H1 (cell line): ENCODE data around the gene KCNV2. TPM values are rescaled to one million over a fixed set of nuclear protein-coding genes. Genes with fewer than 3 reads are reported as not detected.

Experiments
- CTCF ChIA-PET: fragments of 300-600 bp; sonication (Branson Sonifier 250); formaldehyde crosslinking; loops from one replicate; lab custom pipeline; 2021; ENCODE audit not compliant: partially characterized antibody; lab: Charles Lee
- POLR2A ChIA-PET: fragments of 300-600 bp; sonication (Branson Sonifier 250); formaldehyde crosslinking; loops from one replicate; lab custom pipeline; 2021; ENCODE audit warnings: inconsistent platforms; ENCODE audit not compliant: partially characterized antibody; lab: Charles Lee
- DNase-seq, 2 experiments: peaks; one replicate each; pipeline versions ENCODE4 v3.0.0 to v3.0.0-alpha.2; 2010 to 2022; ENCODE audit warnings: low spot score in 2 of 2, low read depth in 1 of 2, mixed read lengths in 1 of 2
- FAIRE-seq: peaks from 2 replicates; lab custom pipeline; 2011; peaks lifted over from hg19 to GRCh38; lab: Jason Lieb, UNC
- H2AFZ ChIP-seq: 2 replicates; pipeline ENCODE4 v1.8.1; 2012; ENCODE audit warnings: low read length, inconsistent platforms
- H2AK5ac ChIP-seq: 2 replicates; pipeline ENCODE4 v1.6.1; 2013; ENCODE audit warnings: low read depth, low read length
- H2BK120ac ChIP-seq: replicated peaks from 2 replicates; pipeline ENCODE3; 2013; ENCODE audit warnings: low read depth, low read length, inconsistent platforms
- H2BK12ac ChIP-seq: 2 replicates; pipeline ENCODE4 v1.6.1; 2013; ENCODE audit warnings: low read depth, low read length
- H2BK15ac ChIP-seq: 2 replicates; pipeline ENCODE4 v1.6.1; 2013; ENCODE audit warnings: low read length
- H2BK20ac ChIP-seq: 2 replicates; pipeline ENCODE4 v1.6.1; 2013; ENCODE audit warnings: low read length
- H2BK5ac ChIP-seq: 2 replicates; pipeline ENCODE4 v1.6.1; 2013; ENCODE audit warnings: low read depth, low read length
- H3K14ac ChIP-seq: 2 replicates; pipeline ENCODE4 v1.6.1; 2013; ENCODE audit warnings: inconsistent platforms; ENCODE audit not compliant: insufficient read length
- H3K18ac ChIP-seq: 2 replicates; pipeline ENCODE4 v1.6.1; 2013; ENCODE audit warnings: low read length; ENCODE audit errors: extremely low read depth
- H3K23ac ChIP-seq: 2 replicates; pipeline ENCODE4 v1.6.1; 2013; ENCODE audit warnings: inconsistent platforms; ENCODE audit not compliant: insufficient read length
- H3K23me2 ChIP-seq: 2 replicates; pipeline ENCODE4 v1.6.1; 2013; ENCODE audit warnings: low read depth, low read length
- H3K27ac ChIP-seq: 2 replicates; pipeline ENCODE4 v1.6.1; 2011; ENCODE audit warnings: low read depth, low read length, inconsistent platforms
- H3K27me3 ChIP-seq, 4 experiments: replicated peaks in 1 of 4; 1 replicate in 1 of 4; 2 replicates in 3 of 4; pipeline versions ENCODE4 v1.6.1 to v1.8.1; 2011 to 2013; ENCODE audit warnings: low read length in 3 of 4, mild to moderate bottlenecking in 3 of 4, inconsistent platforms in 2 of 4, mixed read lengths in 2 of 4, moderate library complexity in 1 of 4; ENCODE audit not compliant: control insufficient read depth in 3 of 4, insufficient read depth in 3 of 4; ENCODE audit errors: extremely low read depth in 1 of 4
- H3K36me3 ChIP-seq, 4 experiments: 2 replicates each; pipeline versions ENCODE4 v1.6.1 to v1.8.1; 2011 to 2013; ENCODE audit warnings: mild to moderate bottlenecking in 4 of 4, low read length in 3 of 4, moderate library complexity in 2 of 4, control low read depth in 1 of 4, inconsistent platforms in 1 of 4; ENCODE audit not compliant: insufficient read depth in 4 of 4, control insufficient read depth in 2 of 4
- H3K4ac ChIP-seq: replicated peaks from 2 replicates; pipeline ENCODE3; 2013; ENCODE audit warnings: low read length, low read depth, mixed read lengths, inconsistent platforms; ENCODE audit not compliant: insufficient read length
- H3K4me1 ChIP-seq, 4 experiments: replicated peaks in 1 of 4; 1 replicate in 1 of 4; 2 replicates in 3 of 4; pipeline versions ENCODE4 v1.6.1 to v1.8.1; 2011 to 2013; ENCODE audit warnings: low read length in 3 of 4, inconsistent platforms in 2 of 4, mixed read lengths in 1 of 4; ENCODE audit not compliant: insufficient read depth in 4 of 4, control insufficient read depth in 3 of 4
- H3K4me2 ChIP-seq, 2 experiments: 2 replicates each; pipeline versions ENCODE4 v1.6.1 to v1.8.1; 2011 to 2013; ENCODE audit warnings: low read depth in 2 of 2, low read length in 2 of 2, control low read depth in 1 of 2, inconsistent platforms in 1 of 2, mild to moderate bottlenecking in 1 of 2; ENCODE audit not compliant: insufficient read depth in 1 of 2
- H3K4me3 ChIP-seq, 4 experiments: fragments of 200-600, 300-600 bp in 1 of 4; sonication (generic), shearing (Covaris generic), sonication (Bioruptor Twin) in 1 of 4; 2 replicates each; pipeline versions ENCODE4 v1.5.1 to v1.8.1; 2011 to 2016; ENCODE audit warnings: low read length in 4 of 4, low read depth in 3 of 4, control low read depth in 2 of 4, inconsistent platforms in 2 of 4, mild to moderate bottlenecking in 2 of 4, mixed read lengths in 1 of 4, moderate library complexity in 1 of 4; ENCODE audit not compliant: insufficient read depth in 2 of 4; ENCODE audit errors: extremely low read depth in 1 of 4
- H3K56ac ChIP-seq: replicated peaks from 2 replicates; pipeline ENCODE3; 2013; ENCODE audit warnings: low read depth, mild to moderate bottlenecking, mixed read lengths, low read length, inconsistent platforms; ENCODE audit not compliant: insufficient read length
- H3K79me1 ChIP-seq: 2 replicates; pipeline ENCODE4 v1.6.1; 2013; ENCODE audit warnings: low read depth, low read length, control low read depth
- H3K79me2 ChIP-seq, 2 experiments: 2 replicates each; pipeline versions ENCODE4 v1.6.1 to v1.8.1; 2012 to 2013; ENCODE audit warnings: low read length in 2 of 2, mild to moderate bottlenecking in 2 of 2, inconsistent platforms in 1 of 2; ENCODE audit not compliant: insufficient read depth in 2 of 2, control insufficient read depth in 1 of 2
- H3K9ac ChIP-seq, 4 experiments: replicated peaks in 1 of 4; 1 replicate in 1 of 4; 2 replicates in 3 of 4; pipeline versions ENCODE4 v1.6.1 to v1.8.1; 2011 to 2013; ENCODE audit warnings: low read depth in 3 of 4, low read length in 3 of 4, control low read depth in 2 of 4, mild to moderate bottlenecking in 2 of 4, moderate library complexity in 2 of 4, inconsistent platforms in 1 of 4; ENCODE audit errors: extremely low read depth in 1 of 4
- H3K9me3 ChIP-seq, 2 experiments: 2 replicates each; pipeline versions ENCODE4 v1.6.1 to v1.8.1; 2012 to 2013; ENCODE audit warnings: mild to moderate bottlenecking in 2 of 2, moderate library complexity in 2 of 2, control low read depth in 1 of 2, inconsistent platforms in 1 of 2, low read depth in 1 of 2, low read length in 1 of 2, mixed read lengths in 1 of 2; ENCODE audit not compliant: insufficient read depth in 2 of 2
- H4K20me1 ChIP-seq, 2 experiments: replicated peaks in 1 of 2; 2 replicates each; pipeline versions ENCODE3 to v1.8.1; 2011 to 2013; ENCODE audit warnings: inconsistent platforms in 2 of 2, low read length in 2 of 2, mild to moderate bottlenecking in 1 of 2; ENCODE audit not compliant: insufficient read depth in 2 of 2, control insufficient read depth in 1 of 2
- H4K5ac ChIP-seq: 2 replicates; pipeline ENCODE4 v1.6.1; 2013; ENCODE audit warnings: low read length, low read depth, mixed read lengths, inconsistent platforms; ENCODE audit not compliant: insufficient read length
- H4K8ac ChIP-seq: 2 replicates; pipeline ENCODE4 v1.8.0; 2013; ENCODE audit warnings: mild to moderate bottlenecking, moderate library complexity, low read length, inconsistent platforms; ENCODE audit not compliant: insufficient read depth; ENCODE audit errors: extremely low read depth
- H4K91ac ChIP-seq: replicated peaks from 2 replicates; pipeline ENCODE3; 2013; ENCODE audit warnings: low read length, mixed read lengths, inconsistent platforms; ENCODE audit not compliant: insufficient read length
- BRCA1 ChIP-seq: IDR thresholded peaks from 2 replicates; pipeline ENCODE4 v1.6.1; 2012; ENCODE audit warnings: low read depth, low read length, improper control_type of control experiment
- GABPA ChIP-seq: IDR thresholded peaks from 2 replicates; pipeline ENCODE4 v1.6.1; 2011; ENCODE audit warnings: mild to moderate bottlenecking, low read length, moderate library complexity, borderline replicate concordance; ENCODE audit not compliant: insufficient read depth
- WGBS, 2 experiments: shearing (Covaris generic) in 1 of 2; methylation state at CpG; one replicate each; pipeline versions ENCODE4 v1.1.6 to v1.1.7; 2013 to 2015; ENCODE audit warnings: low lambda C conversion rate in 2 of 2, mixed read lengths in 2 of 2, inconsistent platforms in 1 of 2, low coverage in 1 of 2, missing lambda C conversion rate in 1 of 2; ENCODE audit not compliant: insufficient replicate concordance in 2 of 2, insufficient coverage in 1 of 2, insufficient read length in 1 of 2; ENCODE audit errors: extremely low coverage in 1 of 2, missing lambda C conversion rate in 1 of 2; 5-methylcytosine and 5-hydroxymethylcytosine counted together
- polyA plus RNA-seq, 7 experiments: library from polyadenylated mRNA; depleted of rRNA in 3 of 7; stranded (reverse) in 5 of 7; unstranded in 2 of 7; fragments of >200 nt in 5 of 7; fragments of 200-250 nt in 2 of 7; gene quantifications; 1 replicate in 5 of 7; 2 replicates in 1 of 7; 4 replicates in 1 of 7; pipeline versions ENCODE4 v1.2.1 to v1.2.3, GENCODE V29; 2011 to 2013; ENCODE audit warnings: missing spikeins in 2 of 7, mixed read lengths in 2 of 7
- total RNA-seq: library from RNA; stranded (reverse); fragmentation: NEBNext Ultra II Directional; extraction: Animal tissue kit (Norgen Biotek cat#: 25700); gene quantifications from 2 replicates; pipeline ENCODE4 v1.2.1, GENCODE V29; 2021

The KCNV2 gene
- total and polyA plus RNA-seq, 2 of the 8 experiments (the other 6 are each of a cell fraction or from before 2014, with no cell fraction given), result not detected

DNA sequence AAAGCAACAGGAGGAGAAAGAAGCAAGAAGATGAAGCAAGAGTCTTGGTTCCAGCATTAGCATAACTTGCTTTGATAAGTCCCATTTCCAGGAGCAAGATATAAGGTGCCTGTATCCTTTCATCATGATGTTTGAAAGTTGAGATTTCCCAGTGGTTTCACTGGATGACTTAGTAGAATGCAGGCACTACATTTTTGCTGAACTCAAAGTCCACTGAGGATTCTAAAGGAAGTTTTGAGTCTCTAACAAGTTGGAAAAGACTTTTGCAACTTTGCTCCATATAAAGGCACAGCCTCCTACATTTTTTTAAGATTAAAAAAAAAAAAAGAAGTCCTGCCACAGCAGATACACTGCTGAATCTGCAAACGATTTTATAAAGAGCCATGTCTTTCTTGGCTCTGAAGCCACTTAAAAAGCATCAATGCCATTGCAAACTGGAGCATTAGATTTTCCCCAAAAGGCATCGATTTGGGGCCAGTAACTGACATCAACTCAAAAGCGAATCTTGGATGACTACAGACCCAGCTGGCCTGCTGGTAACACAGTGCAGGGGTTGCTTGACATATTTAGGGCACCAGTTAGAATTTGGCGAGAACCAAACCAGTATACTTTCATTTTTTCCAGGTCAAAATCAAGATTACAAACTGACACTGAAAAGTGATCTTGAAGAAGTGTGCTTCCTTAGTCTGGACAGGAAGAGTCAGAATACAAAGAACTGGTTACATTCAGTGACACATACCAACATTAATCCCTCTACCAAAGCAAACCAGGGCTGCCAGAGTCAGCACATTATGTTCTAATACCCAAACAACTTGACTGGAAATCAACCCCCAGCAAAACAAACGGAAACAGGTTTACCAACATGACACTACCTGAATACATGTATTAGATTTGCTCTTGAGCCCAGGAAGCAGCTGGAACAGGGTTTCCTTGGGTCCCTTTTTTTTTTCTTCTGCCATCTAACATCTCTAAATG, 39.1 kb upstream of the KCNV2 start:
- Histone ChIP-seq H3K79me1 (no peaks in the 10 kb centered on the region), H2BK5ac (no peak overlapping the region), H3K56ac (no peak overlapping the region), H2BK12ac (no peak overlapping the region), H3K18ac (no peak overlapping the region), H3K27ac (no peak overlapping the region), H2BK15ac (no peak overlapping the region), H3K23me2 (no peaks in the 10 kb centered on the region), H3K4me2 (no peak overlapping the region), H2BK120ac (no peak overlapping the region), H4K20me1 (no peaks in the 10 kb centered on the region), H4K8ac (no peak overlapping the region), H3K4me1 (peaks cover 0 to 2% (median 0%) of the 10 kb centered on the region in 4 experiments; a peak in 1 of 7 replicates), H3K14ac (no peak overlapping the region), H2AFZ (no peak overlapping the region; the same call in 1 of the 2 replicates), H3K23ac (no peak overlapping the region), H4K91ac (no peak overlapping the region), H4K5ac (no peak overlapping the region), H3K9ac (no peak overlapping the region), H3K9me3 (no peaks in the 10 kb centered on the region), H2BK20ac (no peak overlapping the region), H3K27me3 (no peaks in the 10 kb centered on the region), H2AK5ac (no peak overlapping the region), H3K4me3 (no peak overlapping the region), H3K4ac (no peak overlapping the region), H3K36me3 (no peaks in the 10 kb centered on the region), H3K79me2 (no peaks in the 10 kb centered on the region)
- FAIRE-seq (no peak), DNase-seq (no peak)
- POLR2A ChIA-PET, result interaction anchor here (0.6 kb wide), 1 partner anchor 23 kb away, joined by 3 read pairs; no protein-coding TSS in a partner anchor
- WGBS, 2 experiments, result 82% methylated on average over 5 of the region's 5 CpGs; no CpG with 5 or more reads in 1 of the 2 experiments
- CTCF ChIA-PET, result no interaction called here
- TF ChIP-seq BRCA1 (no peak), GABPA (no peak)
